HEK293T (cell line): Measurements from ENCODE around the gene ZSCAN30.

Experiments used
- CTCF ChIA-PET: fragments of 350-600 bp; formaldehyde crosslinking; extraction: SDS; loops from one replicate; lab custom pipeline; 2021; ENCODE audit warnings: antibody characterized with exemption, inconsistent platforms; lab: Yijun Ruan, JAX
- POLR2A ChIA-PET: fragments of 350-600 bp; formaldehyde crosslinking; extraction: SDS; loops from one replicate; lab custom pipeline; 2020; ENCODE audit warnings: antibody characterized with exemption, inconsistent platforms; lab: Yijun Ruan, JAX
- DNase-seq: peaks from one replicate; pipeline ENCODE4 v3.0.0; 2012; ENCODE audit warnings: mixed read lengths; ENCODE audit errors: extremely low spot score
- ARNT ChIP-seq: fragments of 450-650 bp; IDR thresholded peaks from 2 replicates; pipeline ENCODE4 v1.6.1; 2017; ENCODE audit warnings: mild to moderate bottlenecking
- BHLHE40 ChIP-seq: fragments of 450-650 bp; IDR thresholded peaks from 2 replicates; pipeline ENCODE4 v1.6.1; 2016; ENCODE audit warnings: mild to moderate bottlenecking, moderate library complexity, borderline replicate concordance
- CTBP1 ChIP-seq: fragments of 450-650 bp; IDR thresholded peaks from 2 replicates; pipeline ENCODE4 v1.6.1; 2016; ENCODE audit warnings: borderline replicate concordance
- ELF4 ChIP-seq: fragments of 450-650 bp; IDR thresholded peaks from 2 replicates; pipeline ENCODE4 v1.6.1; 2017; ENCODE audit warnings: antibody characterized with exemption
- FOXA1 ChIP-seq: fragments of 450-650 bp; IDR thresholded peaks from 2 replicates; pipeline ENCODE4 v1.6.1; 2016; ENCODE audit warnings: mild to moderate bottlenecking
- FOXK2 ChIP-seq: fragments of 450-650 bp; IDR thresholded peaks from 2 replicates; pipeline ENCODE4 v1.6.1; 2016; ENCODE audit warnings: mild to moderate bottlenecking
- FOXM1 ChIP-seq: fragments of 450-650 bp; IDR thresholded peaks from 2 replicates; pipeline ENCODE4 v1.6.1; 2017; ENCODE audit warnings: mild to moderate bottlenecking, borderline replicate concordance
- HDGF ChIP-seq: fragments of 450-650 bp; IDR thresholded peaks from 2 replicates; pipeline ENCODE4 v1.6.1; 2017; ENCODE audit warnings: antibody characterized with exemption, borderline replicate concordance
- L3MBTL2 ChIP-seq: fragments of 450-650 bp; conservative IDR thresholded peaks from 2 replicates; pipeline ENCODE4 v1.6.1; 2016; ENCODE audit warnings: mild to moderate bottlenecking
- LEF1 ChIP-seq: fragments of 450-650 bp; IDR thresholded peaks from 2 replicates; pipeline ENCODE4 v1.6.1; 2017; ENCODE audit warnings: mild to moderate bottlenecking, borderline replicate concordance
- NFRKB ChIP-seq: fragments of 450-650 bp; IDR thresholded peaks from 2 replicates; pipeline ENCODE4 v1.6.1; 2016; ENCODE audit warnings: mild to moderate bottlenecking, moderate library complexity
- SP1 ChIP-seq: fragments of 450-650 bp; IDR thresholded peaks from 2 replicates; pipeline ENCODE4 v1.6.1; 2017
- SUZ12 ChIP-seq: fragments of 450-650 bp; IDR thresholded peaks from 2 replicates; pipeline ENCODE4 v1.6.1; 2016; ENCODE audit warnings: mild to moderate bottlenecking
- TARDBP ChIP-seq: fragments of 450-650 bp; IDR thresholded peaks from 2 replicates; pipeline ENCODE4 v1.6.1; 2016
- ZNF384 ChIP-seq: fragments of 450-650 bp; IDR thresholded peaks from 2 replicates; pipeline ENCODE4 v1.6.1; 2016
- TF ChIP-seq, protein P1 (sequence below): fragments of 450-650 bp; IDR thresholded peaks from 2 replicates; pipeline ENCODE4 v1.6.1; 2016

The ZSCAN30 gene

DNA sequence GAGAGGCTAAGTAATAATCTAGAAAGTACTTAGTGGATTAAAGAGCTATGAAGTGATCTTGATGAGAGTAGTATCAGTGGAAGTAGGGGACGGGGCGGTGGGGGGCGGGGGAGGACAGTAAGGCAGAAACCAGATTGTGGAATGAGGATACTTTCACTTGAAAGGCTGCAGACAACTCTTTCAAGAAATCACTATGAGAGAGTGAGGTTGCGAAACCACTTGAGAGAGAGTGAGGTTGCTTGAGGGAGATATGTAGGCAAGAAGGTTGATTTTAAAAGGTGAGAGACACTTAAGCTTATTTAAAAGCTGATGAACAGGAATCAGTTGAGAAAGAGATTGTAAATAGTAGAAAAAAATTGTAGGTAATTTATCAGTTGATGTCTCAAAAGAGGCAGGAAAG is 45.4 kb downstream of the ZSCAN30 start:
- DNase-seq, result no peak
- ChIA-PET POLR2A (interaction anchor here (0.6 to 2.4 kb wide), 2 partner anchors 44 to 302 kb away, joined by 3 to 6 read pairs; no protein-coding TSS in a partner anchor), CTCF (interaction anchor here (0.6 to 1.1 kb wide), 3 partner anchors 142 to 323 kb away, joined by 3 to 4 read pairs (median 3); no protein-coding TSS in a partner anchor)
- TF ChIP-seq FOXM1, result no peak

DNA sequence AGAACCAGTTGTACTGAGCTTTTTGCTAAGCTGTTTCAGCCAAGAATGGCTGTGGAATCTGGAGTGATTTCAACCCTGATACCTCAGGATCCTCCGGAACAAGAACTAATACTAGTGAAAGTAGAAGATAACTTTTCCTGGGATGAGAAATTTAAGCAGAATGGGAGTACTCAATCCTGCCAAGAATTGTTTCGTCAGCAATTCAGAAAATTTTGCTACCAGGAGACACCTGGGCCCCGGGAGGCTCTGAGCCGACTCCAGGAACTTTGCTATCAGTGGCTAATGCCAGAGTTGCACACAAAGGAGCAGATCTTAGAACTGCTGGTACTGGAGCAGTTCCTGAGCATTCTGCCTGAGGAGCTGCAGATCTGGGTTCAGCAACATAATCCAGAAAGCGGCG is 47.6 kb downstream of the ZSCAN30 start:
- TF ChIP-seq, protein P1, sequence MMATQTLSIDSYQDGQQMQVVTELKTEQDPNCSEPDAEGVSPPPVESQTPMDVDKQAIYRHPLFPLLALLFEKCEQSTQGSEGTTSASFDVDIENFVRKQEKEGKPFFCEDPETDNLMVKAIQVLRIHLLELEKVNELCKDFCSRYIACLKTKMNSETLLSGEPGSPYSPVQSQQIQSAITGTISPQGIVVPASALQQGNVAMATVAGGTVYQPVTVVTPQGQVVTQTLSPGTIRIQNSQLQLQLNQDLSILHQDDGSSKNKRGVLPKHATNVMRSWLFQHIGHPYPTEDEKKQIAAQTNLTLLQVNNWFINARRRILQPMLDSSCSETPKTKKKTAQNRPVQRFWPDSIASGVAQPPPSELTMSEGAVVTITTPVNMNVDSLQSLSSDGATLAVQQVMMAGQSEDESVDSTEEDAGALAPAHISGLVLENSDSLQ, result no peak
- TF ChIP-seq BHLHE40 (no peak), ZNF384 (no peak), ARNT (no peak)
- ChIA-PET CTCF (no interaction called here), POLR2A (interaction anchor here (0.9 to 3.0 kb wide), 2 partner anchors 47 to 48 kb away, joined by 3 to 26 read pairs; partner anchors contain the start of gene ZSCAN30)
- DNase-seq, result no peak

DNA sequence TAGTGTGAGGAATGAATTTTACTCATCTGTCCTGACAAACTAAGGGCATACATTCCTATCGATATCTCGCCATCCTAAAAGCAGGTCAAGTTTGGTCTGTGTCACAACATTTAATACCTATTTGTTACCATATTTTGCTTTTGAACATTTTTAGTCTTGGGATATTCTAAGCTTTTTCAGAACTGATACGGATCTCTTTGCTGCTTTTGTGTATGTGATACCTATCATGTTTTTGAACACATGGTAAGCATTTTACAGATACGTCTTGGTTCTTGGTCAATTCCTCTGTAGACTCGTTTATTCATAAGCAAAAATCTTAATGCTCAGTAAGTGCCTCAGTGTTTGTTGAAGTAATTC is 48.6 kb downstream of the ZSCAN30 start:
- TF ChIP-seq FOXK2 (no peak), SP1 (no peak), ZNF384 (no peak), LEF1 (no peak), ARNT (no peak), BHLHE40 (no peak), TARDBP (no peak), FOXA1 (no peak), ELF4 (no peak), FOXM1 (no peak), SUZ12 (no peak), HDGF (no peak), NFRKB (no peak), L3MBTL2 (no peak), CTBP1 (no peak)
- TF ChIP-seq, protein P1, result no peak
- CTCF ChIA-PET, result interaction anchor here (1.5 to 2.6 kb wide), 2 partner anchors 11 to 235 kb away, joined by 4 to 10 read pairs; no protein-coding TSS in a partner anchor
- DNase-seq, result no peak
- POLR2A ChIA-PET, result interaction anchor here (0.6 to 3.0 kb wide), 26 partner anchors 8 to 265 kb away, joined by 3 to 26 read pairs (median 5); partner anchors contain the start of genes INO80C, ZNF24 and ZSCAN30

DNA sequence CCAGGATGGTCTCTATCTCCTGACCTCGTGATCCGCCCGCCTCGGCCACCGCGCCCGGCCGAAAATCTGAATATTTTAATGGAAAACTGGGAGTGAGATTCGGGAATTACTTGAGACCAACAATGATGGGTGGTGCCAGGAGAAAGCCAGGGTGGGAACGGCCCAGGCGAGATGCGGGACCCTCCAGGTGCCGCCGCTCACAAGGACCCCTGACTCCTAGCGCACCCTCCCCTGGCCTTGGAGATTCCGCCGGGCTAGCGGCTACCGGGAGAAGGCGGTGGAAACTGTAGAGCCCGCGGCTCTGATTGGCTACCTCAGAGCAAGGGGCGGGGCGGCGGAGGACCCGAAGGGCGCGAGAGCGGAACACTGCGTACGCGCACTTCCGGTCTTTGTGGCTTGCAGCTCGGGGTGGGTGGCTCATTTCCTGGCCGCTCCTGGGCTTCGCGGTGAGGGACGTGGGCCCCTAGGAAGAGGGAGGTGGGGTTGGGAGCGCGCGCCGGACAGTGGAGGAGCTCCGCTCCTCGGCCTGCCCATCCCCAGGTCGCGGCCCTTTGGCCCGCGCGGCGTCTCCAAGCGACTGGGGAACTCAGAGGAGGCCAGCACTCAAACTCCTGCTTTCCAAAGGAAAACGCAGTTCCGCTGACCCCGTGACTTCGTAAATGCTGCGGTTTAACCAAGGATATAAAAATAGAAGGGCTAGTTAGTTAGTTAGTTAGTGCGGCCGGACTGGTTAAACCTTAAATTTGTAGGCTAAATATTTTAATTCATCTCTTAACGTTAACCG is 49.2 kb downstream of the ZSCAN30 start, which contains the start of gene ZNF397:
Gene ZNF397, plus strand, starts transcription at position 371 of the 784 bp plus-strand sequence. CDS start 1,437 bp downstream, outside the sequence.
- ChIA-PET POLR2A (interaction anchor here (0.5 to 3.0 kb wide), 37 partner anchors 9 to 343 kb away, joined by 3 to 26 read pairs (median 3); partner anchors contain the start of genes INO80C, ZNF24 and ZSCAN30), CTCF (interaction anchor here (0.8 to 2.6 kb wide), 3 partner anchors 10 to 235 kb away, joined by 3 to 10 read pairs (median 4); no protein-coding TSS in a partner anchor)
- TF ChIP-seq NFRKB (peak; percentile 56), ELF4 (peak; percentile 97), L3MBTL2 (peak; percentile 80), TARDBP (no peak), HDGF (0 out of 2 replicates have a peak, but pooled peaks have one; percentile 65)
- TF ChIP-seq, protein P1, result peak; percentile 53; the same call in 1 of the 2 replicates
- peak; percentile 100 for DNase-seq

DNA sequence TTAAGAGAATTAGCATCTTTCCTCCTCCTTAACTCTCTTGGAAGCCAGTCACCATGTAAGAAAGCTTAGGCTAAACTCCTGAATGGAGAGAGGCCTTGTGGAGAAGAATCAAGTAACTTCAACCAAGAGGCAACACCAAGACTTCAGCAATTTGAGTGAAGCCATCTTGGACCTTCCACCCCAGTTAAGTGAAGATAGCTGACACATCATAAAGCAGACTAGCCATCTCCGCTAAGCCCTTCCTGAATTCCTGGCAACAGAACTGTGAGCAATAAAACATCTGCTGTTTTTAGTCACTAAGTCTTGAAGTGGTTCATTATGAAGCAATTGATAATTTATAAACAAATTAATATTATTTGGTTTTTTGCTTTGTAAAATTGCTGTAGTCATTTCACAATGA is 50.7 kb downstream of the ZSCAN30 start:
- no peak for DNase-seq
- POLR2A ChIA-PET, result interaction anchor here (1.0 to 3.0 kb wide), 12 partner anchors 8 to 258 kb away, joined by 3 to 26 read pairs (median 8); partner anchors contain the start of genes INO80C, ZNF24 and ZSCAN30
- TF ChIP-seq BHLHE40, result no peak
- TF ChIP-seq NFRKB, result no peak
- no peak for TF ChIP-seq ZNF384
- no peak for TF ChIP-seq ELF4
- no peak for TF ChIP-seq HDGF
- TF ChIP-seq TARDBP, result no peak
- no peak for TF ChIP-seq ARNT
- TF ChIP-seq SUZ12, result no peak
- no peak for TF ChIP-seq LEF1
- no peak for TF ChIP-seq SP1
- no peak for TF ChIP-seq CTBP1
- no peak for TF ChIP-seq FOXA1
- TF ChIP-seq FOXM1, result no peak
- no peak for TF ChIP-seq L3MBTL2
- TF ChIP-seq, protein P1, result no peak
- TF ChIP-seq FOXK2, result no peak
- CTCF ChIA-PET, result interaction anchor here (0.6 to 2.6 kb wide), 4 partner anchors 9 to 429 kb away, joined by 3 to 10 read pairs (median 3); no protein-coding TSS in a partner anchor
